SK-N-MC (cell line): ENCODE results near the gene PPP2R2C.

ENCODE experiments used
- DNase-seq: peaks from one replicate; pipeline ENCODE4 v3.0.0-alpha.2; 2011; ENCODE audit warnings: low read depth, low spot score
- H3K27ac ChIP-seq: fragments of 200-600 bp; sonication (generic); 2 replicates; pipeline ENCODE4 v1.5.1; 2016; ENCODE audit warnings: mixed run types
- H3K36me3 ChIP-seq: fragments of 200-600 bp; sonication (generic); 2 replicates; pipeline ENCODE4 v1.6.1; 2017; ENCODE audit warnings: antibody characterized with exemption, low read length, mixed read lengths; ENCODE audit not compliant: insufficient read depth
- H3K4me3 ChIP-seq: fragments of 200-600 bp; sonication (generic); 2 replicates; pipeline ENCODE4 v1.5.1; 2016
- H3K9ac ChIP-seq: fragments of 200-600 bp; sonication (generic); 2 replicates; pipeline ENCODE4 v1.8.0; 2017; ENCODE audit warnings: mixed run types, mixed read lengths; ENCODE audit not compliant: insufficient read length
- H3K9me3 ChIP-seq: fragments of 200-600 bp; sonication (generic); 2 replicates; pipeline ENCODE4 v1.6.1; 2017; ENCODE audit warnings: low read depth, mild to moderate bottlenecking, antibody characterized with exemption, low read length, moderate library complexity, mixed read lengths
- EZH2 ChIP-seq: fragments of 200-600 bp; sonication (generic); IDR thresholded peaks from one replicate; pipeline ENCODE4 v1.6.1; 2017; ENCODE audit warnings: antibody characterized with exemption
- FOXP2 ChIP-seq: optimal IDR thresholded peaks from 2 replicates; pipeline ENCODE3; 2011; ENCODE audit warnings: mild to moderate bottlenecking, moderate library complexity; ENCODE audit not compliant: insufficient read depth; ENCODE audit errors: extremely low read length, control extremely low read depth
- POLR2AphosphoS5 ChIP-seq: IDR thresholded peaks from 2 replicates; pipeline ENCODE4 v1.6.1; 2012; ENCODE audit warnings: mild to moderate bottlenecking, low read depth, low read length, borderline replicate concordance

Gene PPP2R2C

DNA sequence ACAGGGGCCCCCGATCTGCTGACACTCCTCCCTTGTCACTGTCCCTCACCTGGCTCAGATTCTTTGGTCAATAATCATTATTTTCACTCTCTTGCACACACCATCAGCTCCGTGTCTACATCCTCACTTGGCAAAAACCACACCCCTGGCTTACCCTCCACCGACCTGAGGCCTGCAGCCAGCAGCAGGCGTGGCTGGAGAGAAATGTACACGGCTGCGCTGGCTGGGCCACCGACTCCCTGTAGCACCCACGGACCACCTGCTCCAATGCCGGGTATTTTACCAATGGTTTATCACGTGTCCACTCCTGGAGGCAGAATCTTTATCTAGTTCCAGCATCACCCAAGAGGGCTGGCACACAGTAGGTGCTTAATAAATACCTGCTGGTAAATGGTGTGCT lies 104.3 kb downstream of the PPP2R2C start:
- Histone ChIP-seq H3K9me3 (no peaks in the 10 kb centered on the region), H3K9ac (no peak overlapping the region), H3K36me3 (no peaks in the 10 kb centered on the region), H3K4me3 (no peak overlapping the region), H3K27ac (no peak overlapping the region)
- TF ChIP-seq FOXP2 (no peak), EZH2 (no peak), POLR2AphosphoS5 (no peak)
- no peak for DNase-seq

DNA sequence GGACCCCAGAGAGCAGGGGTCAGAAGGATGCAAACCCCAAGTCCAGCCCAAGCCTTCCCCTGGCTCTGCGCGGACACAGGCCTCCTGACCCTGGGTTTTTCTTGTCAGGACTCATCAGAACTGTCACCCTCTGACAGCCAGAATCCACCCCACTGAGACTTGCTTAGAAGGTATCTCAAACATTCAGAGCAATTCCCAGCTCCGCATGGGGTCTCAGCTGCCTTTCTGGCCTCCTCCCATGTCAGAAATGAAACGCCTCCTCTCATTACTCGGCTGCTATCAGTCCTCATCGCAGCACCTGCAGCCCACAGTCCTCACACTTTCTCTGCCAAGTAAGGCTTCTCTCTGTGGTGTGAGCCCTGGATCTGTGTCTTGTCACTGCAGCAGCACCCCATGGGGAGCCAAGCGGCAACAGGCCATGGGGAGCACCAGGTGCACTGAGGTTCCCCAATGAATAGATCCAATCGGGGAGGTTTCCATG lies 105.0 kb downstream of the PPP2R2C start:
- no peaks in the 10 kb centered on the region for H3K9me3 ChIP-seq
- no peak for DNase-seq
- no peak overlapping the region for H3K27ac ChIP-seq
- no peak overlapping the region for H3K4me3 ChIP-seq
- no peaks in the 10 kb centered on the region for H3K36me3 ChIP-seq
- TF ChIP-seq FOXP2: no peak
- no peak for TF ChIP-seq EZH2
- TF ChIP-seq POLR2AphosphoS5: no peak
- H3K9ac ChIP-seq: no peak overlapping the region

DNA sequence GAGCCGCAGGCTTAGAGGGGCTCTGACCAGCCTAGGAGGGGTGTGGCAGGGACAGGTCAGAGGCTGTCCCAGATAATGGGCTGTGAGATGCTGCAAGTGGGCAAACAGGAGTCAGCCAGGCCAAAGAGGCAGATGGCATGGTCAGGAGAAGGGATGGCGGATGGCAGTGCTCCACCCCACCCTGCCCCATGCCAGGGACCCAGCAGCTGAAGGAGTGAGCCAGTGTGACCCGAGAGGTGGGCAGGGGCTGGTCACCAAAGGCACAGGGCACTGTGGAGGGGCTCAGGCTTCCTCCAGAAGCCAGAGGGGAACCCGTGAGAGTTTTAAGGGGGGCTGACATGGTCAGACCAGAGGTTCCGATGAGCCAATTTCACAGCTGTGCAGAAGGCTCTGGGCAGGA lies 105.8 kb downstream of the PPP2R2C start:
- no peak for DNase-seq
- H3K4me3 ChIP-seq: no peak overlapping the region
- H3K9ac ChIP-seq: no peak overlapping the region
- no peak for TF ChIP-seq EZH2
- no peak for TF ChIP-seq POLR2AphosphoS5
- TF ChIP-seq FOXP2: no peak
- H3K9me3 ChIP-seq: no peaks in the 10 kb centered on the region
- H3K27ac ChIP-seq: no peak overlapping the region
- H3K36me3 ChIP-seq: no peaks in the 10 kb centered on the region

DNA sequence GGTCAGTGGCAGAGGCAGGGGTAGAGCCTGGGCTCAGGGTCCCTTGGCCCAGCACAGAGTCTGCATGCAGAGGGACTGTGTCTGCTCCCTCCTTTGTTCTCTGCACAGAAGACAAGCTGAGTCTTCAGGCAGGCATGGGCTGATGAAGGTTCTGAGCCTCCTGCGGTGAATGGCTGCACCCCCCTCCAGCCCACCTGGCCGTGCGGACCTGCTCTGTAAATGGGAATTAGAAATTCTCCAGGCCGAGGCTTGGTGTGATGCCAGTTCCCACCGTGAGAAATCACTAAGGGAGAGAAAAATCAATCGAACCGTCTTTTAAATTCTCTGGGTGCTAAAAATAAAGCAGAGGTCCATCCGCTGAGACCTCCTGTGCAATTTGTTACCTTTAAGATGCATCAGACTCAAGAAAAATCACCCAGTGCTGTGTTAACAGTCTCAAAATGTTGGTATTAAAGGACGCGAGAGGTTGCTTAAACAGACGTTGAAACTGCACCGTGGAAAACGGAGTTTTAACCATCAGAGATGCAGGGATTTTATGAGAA lies 106.8 kb downstream of the PPP2R2C start:
- H3K9me3 ChIP-seq: no peaks in the 10 kb centered on the region
- H3K4me3 ChIP-seq: no peak overlapping the region
- DNase-seq: no peak
- no peak overlapping the region for H3K9ac ChIP-seq
- TF ChIP-seq POLR2AphosphoS5 (no peak), EZH2 (no peak), FOXP2 (no peak)
- H3K27ac ChIP-seq: no peak overlapping the region
- no peaks in the 10 kb centered on the region for H3K36me3 ChIP-seq

DNA sequence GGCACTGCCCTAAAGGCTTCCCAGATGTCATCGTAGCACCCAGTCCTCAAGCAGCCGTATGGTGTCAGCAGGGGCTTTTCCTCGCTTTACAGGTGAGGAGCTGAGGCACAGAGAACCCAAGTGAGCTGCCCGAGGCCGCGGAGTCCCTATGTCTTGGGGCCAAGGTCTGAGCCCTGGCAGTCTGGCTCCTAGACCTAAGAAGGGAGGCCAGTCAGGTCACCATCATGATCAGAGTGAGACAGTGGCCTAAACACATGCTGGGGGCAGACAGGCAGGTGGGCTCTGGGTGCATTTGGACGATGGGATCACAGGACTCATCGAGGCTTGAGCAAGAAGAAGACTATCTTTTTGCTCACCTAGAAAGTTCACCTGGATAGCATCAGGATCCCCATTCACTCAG lies 107.8 kb downstream of the PPP2R2C start:
- Histone ChIP-seq H3K36me3 (no peaks in the 10 kb centered on the region), H3K9me3 (no peaks in the 10 kb centered on the region), H3K27ac (no peak overlapping the region), H3K4me3 (no peak overlapping the region), H3K9ac (no peak overlapping the region)
- TF ChIP-seq POLR2AphosphoS5 (no peak), FOXP2 (no peak), EZH2 (no peak)
- no peak for DNase-seq

DNA sequence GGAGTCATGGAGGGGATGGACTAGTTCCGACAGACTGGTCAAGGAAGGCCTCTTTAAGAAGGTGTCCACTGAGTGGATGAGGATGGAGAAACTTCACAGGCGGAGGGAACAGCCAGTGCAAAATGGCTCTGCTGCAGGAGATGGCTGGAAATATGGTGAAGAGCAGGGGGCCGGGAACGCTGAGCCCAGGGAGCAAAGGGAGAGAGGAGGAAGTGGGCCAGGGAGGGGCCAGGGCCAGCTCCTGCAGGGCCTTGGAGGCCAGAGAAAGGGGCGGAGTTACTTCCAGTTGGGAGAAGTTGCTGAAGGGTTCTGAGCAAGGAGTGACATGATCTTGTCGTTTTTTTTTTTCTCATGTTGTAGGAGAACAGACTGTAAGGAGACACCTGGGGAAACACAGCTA lies 108.3 kb downstream of the PPP2R2C start:
- no peaks in the 10 kb centered on the region for H3K36me3 ChIP-seq
- H3K9ac ChIP-seq: no peak overlapping the region
- no peak for DNase-seq
- no peaks in the 10 kb centered on the region for H3K9me3 ChIP-seq
- no peak for TF ChIP-seq EZH2
- no peak for TF ChIP-seq POLR2AphosphoS5
- no peak for TF ChIP-seq FOXP2
- H3K27ac ChIP-seq: no peak overlapping the region
- no peak overlapping the region for H3K4me3 ChIP-seq

DNA sequence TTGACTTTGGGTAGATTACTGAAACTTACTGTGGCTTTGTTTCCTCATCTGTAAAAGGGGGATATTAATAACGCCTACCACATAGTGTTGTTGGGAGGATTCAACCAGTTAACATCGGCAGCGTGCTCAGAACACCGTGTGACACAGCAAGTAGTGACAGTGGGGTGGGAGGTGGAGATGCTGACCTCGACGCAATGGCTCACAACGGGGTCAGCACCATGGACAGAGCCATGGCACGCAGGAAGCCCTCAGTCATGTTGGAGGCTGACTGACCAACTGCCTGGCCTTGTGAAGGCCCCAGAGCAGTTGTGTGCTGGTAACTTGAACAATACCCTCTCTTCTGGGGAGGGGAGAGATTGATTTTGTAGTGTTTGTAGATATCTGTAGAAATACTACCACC lies 109.5 kb downstream of the PPP2R2C start:
- no peak for TF ChIP-seq FOXP2
- TF ChIP-seq EZH2: no peak
- TF ChIP-seq POLR2AphosphoS5: no peak
- H3K4me3 ChIP-seq: no peak overlapping the region
- H3K9ac ChIP-seq: no peak overlapping the region
- DNase-seq: no peak
- no peaks in the 10 kb centered on the region for H3K9me3 ChIP-seq
- H3K27ac ChIP-seq: no peak overlapping the region
- no peaks in the 10 kb centered on the region for H3K36me3 ChIP-seq

DNA sequence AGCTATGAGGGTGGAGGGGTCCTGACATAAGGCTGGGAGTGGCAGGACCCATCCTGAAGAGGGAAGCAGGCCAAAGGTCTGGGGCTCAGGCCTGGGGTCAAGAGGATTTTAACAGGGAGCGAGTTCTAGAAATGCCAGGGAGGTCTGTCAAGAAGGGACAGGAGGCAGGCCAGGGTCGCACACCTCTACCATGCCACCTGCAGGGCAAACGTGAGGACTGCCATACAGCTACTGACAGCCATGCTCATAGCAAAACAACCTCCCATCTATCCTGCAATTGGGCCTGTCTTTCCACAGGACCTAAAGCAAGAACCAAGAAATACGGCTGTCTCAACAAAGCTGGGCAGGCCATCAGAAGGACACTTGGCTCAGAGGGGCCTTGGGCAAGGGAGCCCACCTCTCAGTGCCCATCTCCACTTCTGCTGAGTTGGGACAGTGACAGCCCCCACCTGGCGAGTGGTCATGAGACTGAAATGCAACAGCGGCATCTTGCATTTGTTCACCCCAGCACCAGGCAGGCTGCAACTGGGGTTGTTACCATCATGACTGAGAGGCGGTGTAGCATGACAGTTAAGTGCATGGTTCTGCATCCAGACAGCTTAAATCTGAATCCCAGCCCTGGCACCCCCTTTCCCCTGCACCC lies 110.0 kb downstream of the PPP2R2C start:
- TF ChIP-seq EZH2 (no peak), POLR2AphosphoS5 (no peak), FOXP2 (no peak)
- Histone ChIP-seq H3K9me3 (no peaks in the 10 kb centered on the region), H3K27ac (no peak overlapping the region), H3K36me3 (no peaks in the 10 kb centered on the region), H3K4me3 (no peak overlapping the region), H3K9ac (no peak overlapping the region)
- DNase-seq: no peak

DNA sequence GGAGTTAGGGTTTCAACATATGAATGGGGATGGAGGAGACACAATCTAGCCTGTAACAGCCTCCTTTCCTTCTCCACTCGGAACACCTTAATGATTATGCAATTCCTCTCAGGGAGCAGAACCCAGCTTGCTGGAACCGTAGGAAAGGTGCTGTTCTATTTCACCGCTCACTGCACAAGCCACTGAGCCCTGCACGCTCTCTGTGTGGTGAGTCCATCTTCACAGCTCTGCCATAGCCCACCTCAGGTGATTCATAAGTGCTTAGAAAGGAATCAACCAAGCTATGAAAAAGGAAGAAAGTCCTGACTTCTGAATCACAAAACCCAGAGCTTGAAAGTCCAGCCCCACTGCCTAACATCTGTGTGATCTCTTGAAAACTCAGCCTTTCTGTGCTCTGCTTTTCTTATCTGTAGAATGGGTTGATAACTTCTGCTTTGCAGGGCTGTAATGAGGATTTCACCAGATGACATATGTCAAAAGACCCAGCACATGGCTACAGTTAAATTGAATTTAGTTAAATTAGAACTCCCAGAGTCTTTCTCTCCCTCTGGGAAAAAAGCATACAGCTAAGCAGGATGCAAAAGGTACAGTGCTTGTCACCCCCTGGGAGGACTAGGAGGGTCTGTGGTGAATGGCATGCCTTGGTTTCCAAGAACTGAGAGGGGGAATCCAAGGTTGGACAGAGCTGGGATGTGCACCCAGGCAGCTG lies 111.2 kb downstream of the PPP2R2C start:
- H3K36me3 ChIP-seq: no peaks in the 10 kb centered on the region
- no peak overlapping the region for H3K9ac ChIP-seq
- DNase-seq: no peak
- H3K4me3 ChIP-seq: no peak overlapping the region
- no peak for TF ChIP-seq POLR2AphosphoS5
- no peak for TF ChIP-seq EZH2
- no peak for TF ChIP-seq FOXP2
- no peak overlapping the region for H3K27ac ChIP-seq
- no peaks in the 10 kb centered on the region for H3K9me3 ChIP-seq
